Measurements from ENCODE around the gene ZNF358. TPM values are rescaled to one million over a fixed set of nuclear protein-coding genes. Genes with fewer than 3 reads are reported as not detected.

ZNF358 gene
- total RNA-seq, 1 donor from 2014 or later = 16.9 TPM

GRCh38 chr19:7477758-7478157, 38.1 kb upstream of the ZNF358 start:
- H3K4me3 ChIP-seq = no peak overlapping the region
- no peaks in the 10 kb centered on the region for H3K36me3 ChIP-seq
- no peak for TF ChIP-seq EZH2 (IDR thresholded peaks at IDR 0.05)
- no peak for TF ChIP-seq EZH2phosphoT487 (IDR thresholded peaks at IDR 0.05)
- TF ChIP-seq CTCF (IDR thresholded peaks at IDR 0.05) = no peak
- H3K9ac ChIP-seq = no peak overlapping the region
- no peak overlapping the region for H2AFZ ChIP-seq (replicated peaks)
- no peaks in the 10 kb centered on the region for H3K9me3 ChIP-seq (ENCODE audit: low read depth)
- Mint-ChIP-seq H3K4me1 (peaks cover 12% of the 10 kb centered on the region), H3K9me3 (peaks cover 3% of the 10 kb centered on the region), H3K4me3 (no peak overlapping the region), H3K27ac (no peak overlapping the region), H3K36me3 (no peaks in the 10 kb centered on the region), H3K27me3 (ENCODE audit: insufficient read depth, low read depth) (no peaks in the 10 kb centered on the region)
- H3K27me3 ChIP-seq = no peaks in the 10 kb centered on the region
- no peaks in the 10 kb centered on the region for H3K79me2 ChIP-seq (ENCODE audit: low read depth)
- no peak overlapping the region for H3K27ac ChIP-seq
- H4K20me1 ChIP-seq (ENCODE audit: low read depth) = no peaks in the 10 kb centered on the region
- DNase-seq (ENCODE audit: low spot score) = no peak
- no peak overlapping the region for H3K4me2 ChIP-seq
- no peaks in the 10 kb centered on the region for H3F3A ChIP-seq (ENCODE audit: low read depth)
- no peaks in the 10 kb centered on the region for H3K4me1 ChIP-seq

GRCh38 chr19:7478173-7478842, 37.6 kb upstream of the ZNF358 start:
- H3K27me3 ChIP-seq = no peaks in the 10 kb centered on the region
- H3K27me3 Mint-ChIP-seq (ENCODE audit: insufficient read depth, low read depth) = no peaks in the 10 kb centered on the region
- peaks cover 3% of the 10 kb centered on the region for H3K9me3 Mint-ChIP-seq
- no peak for DNase-seq (ENCODE audit: low spot score)
- H3K27ac ChIP-seq = no peak overlapping the region
- H3K36me3 Mint-ChIP-seq = no peaks in the 10 kb centered on the region
- no peaks in the 10 kb centered on the region for H4K20me1 ChIP-seq (ENCODE audit: low read depth)
- H3K36me3 ChIP-seq = no peaks in the 10 kb centered on the region
- no peak overlapping the region for H3K9ac ChIP-seq
- H3K4me3 ChIP-seq = no peak overlapping the region
- H2AFZ ChIP-seq (replicated peaks) = no peak overlapping the region
- no peak overlapping the region for H3K27ac Mint-ChIP-seq
- TF ChIP-seq EZH2phosphoT487 (IDR thresholded peaks at IDR 0.05) (no peak), CTCF (IDR thresholded peaks at IDR 0.05) (no peak), EZH2 (IDR thresholded peaks at IDR 0.05) (no peak)
- H3F3A ChIP-seq (ENCODE audit: low read depth) = no peaks in the 10 kb centered on the region
- H3K4me2 ChIP-seq = no peak overlapping the region
- H3K4me1 ChIP-seq = no peaks in the 10 kb centered on the region
- H3K79me2 ChIP-seq (ENCODE audit: low read depth) = no peaks in the 10 kb centered on the region
- no peaks in the 10 kb centered on the region for H3K9me3 ChIP-seq (ENCODE audit: low read depth)
- H3K4me1 Mint-ChIP-seq = peaks cover 15% of the 10 kb centered on the region
- H3K4me3 Mint-ChIP-seq = no peak overlapping the region

- Mint-ChIP-seq H3K27ac (no peak overlapping the region), H3K9me3 (peaks cover 3% of the 10 kb centered on the region), H3K36me3 (no peaks in the 10 kb centered on the region), H3K4me1 (peaks cover 16% of the 10 kb centered on the region), H3K27me3 (ENCODE audit: insufficient read depth, low read depth) (no peaks in the 10 kb centered on the region), H3K4me3 (no peak overlapping the region)
- DNase-seq (ENCODE audit: low spot score) = no peak
- no peak overlapping the region for H3K4me3 ChIP-seq
- H3K9me3 ChIP-seq (ENCODE audit: low read depth) = no peaks in the 10 kb centered on the region
- no peaks in the 10 kb centered on the region for H3K27me3 ChIP-seq
- no peak overlapping the region for H3K9ac ChIP-seq
- no peak for TF ChIP-seq EZH2 (IDR thresholded peaks at IDR 0.05)
- TF ChIP-seq EZH2phosphoT487 (IDR thresholded peaks at IDR 0.05) = no peak
- no peak for TF ChIP-seq CTCF (IDR thresholded peaks at IDR 0.05)
- no peaks in the 10 kb centered on the region for H3K79me2 ChIP-seq (ENCODE audit: low read depth)
- H3K36me3 ChIP-seq = no peaks in the 10 kb centered on the region
- no peak overlapping the region for H3K27ac ChIP-seq
- no peaks in the 10 kb centered on the region for H3F3A ChIP-seq (ENCODE audit: low read depth)
- H4K20me1 ChIP-seq (ENCODE audit: low read depth) = no peaks in the 10 kb centered on the region
- no peak overlapping the region for H3K4me2 ChIP-seq
- H2AFZ ChIP-seq (replicated peaks) = no peak overlapping the region
- H3K4me1 ChIP-seq = no peaks in the 10 kb centered on the region
These were observed 37.1 kb upstream of the ZNF358 start for GRCh38 chr19:7478843-7479227.

Measured in neural progenitor cell (in vitro differentiated cells).